GM21390 (cell line): ENCODE data around the gene RFX4.
"Not testable (repeated sequence)": the region's sequence is repeated elsewhere in the genome, so short reads cannot be mapped to it uniquely, and the experiment has no call there.

Source experiments
- ATAC-seq: cut with Tn5 transposase; IDR thresholded peaks from one replicate; pipeline ENCODE4 v1.9.1; 2021; ENCODE audit not compliant: unreplicated experiment

Gene RFX4

GRCh38 chr12:106687672-106688071, 104.9 kb downstream of the RFX4 start:
- no peak for ATAC-seq

GRCh38 chr12:106690569-106691305, 107.9 kb downstream of the RFX4 start:
- no peak for ATAC-seq

GRCh38 chr12:106692033-106692432, 109.2 kb downstream of the RFX4 start:
- ATAC-seq = not testable (repeated sequence)

GRCh38 chr12:106692896-106693820, 110.4 kb downstream of the RFX4 start:
- no peak for ATAC-seq

GRCh38 chr12:106696071-106696470, 113.3 kb downstream of the RFX4 start:
- ATAC-seq = no peak

- ATAC-seq = no peak
Measured at GRCh38 chr12:106696681-106697417, 114.0 kb downstream of the RFX4 start.

GRCh38 chr12:106704081-106704480, 121.3 kb downstream of the RFX4 start:
- ATAC-seq = no peak

GRCh38 chr12:106705971-106706370, 123.2 kb downstream of the RFX4 start:
- ATAC-seq = no peak

GRCh38 chr12:106709068-106709511, 126.3 kb downstream of the RFX4 start:
- no peak for ATAC-seq

- no peak for ATAC-seq
Measured at GRCh38 chr12:106710143-106710893, 127.5 kb downstream of the RFX4 start.

- no peak for ATAC-seq
Measured at GRCh38 chr12:106711316-106711715, 128.5 kb downstream of the RFX4 start.

GRCh38 chr12:106712768-106713167, 130.0 kb downstream of the RFX4 start:
- ATAC-seq = no peak

GRCh38 chr12:106714926-106715325, 132.1 kb downstream of the RFX4 start:
- no peak for ATAC-seq

GRCh38 chr12:106715582-106715981, 132.8 kb downstream of the RFX4 start:
- no peak for ATAC-seq

- ATAC-seq = no peak
Measured at GRCh38 chr12:106717673-106718072, 134.9 kb downstream of the RFX4 start.

- ATAC-seq = no peak
Measured at GRCh38 chr12:106719879-106720278, 137.1 kb downstream of the RFX4 start.

- no peak for ATAC-seq
Measured at GRCh38 chr12:106720696-106721095, 137.9 kb downstream of the RFX4 start.

- ATAC-seq = no peak
Measured at GRCh38 chr12:106721915-106722314, 139.1 kb downstream of the RFX4 start.

- no peak for ATAC-seq
Measured at GRCh38 chr12:106722837-106723236, 140.0 kb downstream of the RFX4 start.

GRCh38 chr12:106723416-106723815, 140.6 kb downstream of the RFX4 start:
- ATAC-seq = no peak

GRCh38 chr12:106724116-106724515, 141.3 kb downstream of the RFX4 start:
- ATAC-seq = no peak
